ENCODE data around the gene PHACTR3.

- TF ChIP-seq CTCF (IDR thresholded peaks at IDR 0.05): no peak
- TF ChIP-seq EZH2 (IDR thresholded peaks at IDR 0.05): no peak
- no peak for TF ChIP-seq EZH2phosphoT487 (IDR thresholded peaks at IDR 0.05)
These were observed 28.3 kb downstream of the PHACTR3 start for GRCh38 chr20:59632541-59633113.

Measured in neural progenitor cell (in vitro differentiated cells).